Skeletal muscle satellite cell (primary cell): ENCODE measurements around the gene AQP12B.

Source experiments
- H3K27me3 ChIP-seq: 2 replicates; pipeline ENCODE4 v1.7.0; 2013; ENCODE audit warnings: low read length; ENCODE audit not compliant: control insufficient read depth, insufficient read depth
- H3K36me3 ChIP-seq: 2 replicates; pipeline ENCODE4 v1.7.0; 2013; ENCODE audit warnings: mild to moderate bottlenecking, control low read depth, low read length; ENCODE audit not compliant: insufficient read depth
- H3K4me1 ChIP-seq: 2 replicates; pipeline ENCODE4 v1.7.0; 2013; ENCODE audit warnings: low read length; ENCODE audit not compliant: control insufficient read depth, insufficient read depth
- H3K4me2 ChIP-seq: 2 replicates; pipeline ENCODE4 v1.7.0; 2013; ENCODE audit warnings: mild to moderate bottlenecking, low read length
- H3K4me3 ChIP-seq: 2 replicates; pipeline ENCODE4 v1.7.0; 2013; ENCODE audit warnings: low read length
- H3K9ac ChIP-seq: 2 replicates; pipeline ENCODE4 v1.7.0; 2013; ENCODE audit warnings: mild to moderate bottlenecking, low read depth, low read length, moderate library complexity
- H3K9me3 ChIP-seq: replicated peaks from 2 replicates; pipeline ENCODE4 v1.7.0; 2013; ENCODE audit warnings: mild to moderate bottlenecking, control low read depth, low read length

AQP12B gene

GRCh38 chr2:240648650-240649275, 33.9 kb downstream of the AQP12B start:
- Histone ChIP-seq H3K9me3 (no peaks in the 10 kb centered on the region), H3K27me3 (peaks cover 84% of the 10 kb centered on the region), H3K9ac (no peak overlapping the region), H3K36me3 (no peaks in the 10 kb centered on the region), H3K4me1 (no peaks in the 10 kb centered on the region), H3K4me2 (no peak overlapping the region), H3K4me3 (no peak overlapping the region)

DNA sequence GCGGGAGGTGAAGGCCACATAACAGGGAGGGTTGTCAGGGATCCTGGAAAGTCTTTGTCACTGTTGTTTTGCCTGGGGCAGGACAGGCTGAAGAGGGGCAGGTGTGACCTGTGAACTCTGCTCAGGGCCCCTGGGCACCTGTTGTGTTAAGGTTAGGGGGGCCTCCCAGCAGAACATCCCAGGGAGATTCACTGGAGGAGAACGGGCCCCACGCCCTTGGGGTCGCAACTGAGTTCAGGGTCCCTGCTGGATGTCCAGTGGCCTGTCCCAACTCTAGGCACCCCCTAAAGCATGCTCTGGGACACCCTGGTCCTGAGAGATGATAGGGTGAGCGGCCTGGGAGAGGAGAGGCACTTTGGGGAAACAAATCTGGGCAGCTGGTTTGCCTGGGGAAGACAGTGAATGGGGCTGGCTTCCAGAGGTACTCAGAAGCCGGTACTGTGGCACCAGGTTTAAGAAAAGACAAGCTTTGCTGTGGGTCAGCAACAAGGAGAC, 34.5 kb downstream of the AQP12B start:
- Histone ChIP-seq H3K4me3 (no peak overlapping the region), H3K36me3 (no peaks in the 10 kb centered on the region), H3K4me2 (no peak overlapping the region), H3K27me3 (peaks cover 90% of the 10 kb centered on the region), H3K9me3 (no peaks in the 10 kb centered on the region), H3K4me1 (no peaks in the 10 kb centered on the region), H3K9ac (no peak overlapping the region)

GRCh38 chr2:240647503-240648154, 35.1 kb downstream of the AQP12B start:
- no peak overlapping the region for H3K4me2 ChIP-seq
- H3K27me3 ChIP-seq: peaks cover 91% of the 10 kb centered on the region
- no peaks in the 10 kb centered on the region for H3K4me1 ChIP-seq
- H3K4me3 ChIP-seq: no peak overlapping the region
- H3K36me3 ChIP-seq: no peaks in the 10 kb centered on the region
- no peaks in the 10 kb centered on the region for H3K9me3 ChIP-seq
- no peak overlapping the region for H3K9ac ChIP-seq

DNA sequence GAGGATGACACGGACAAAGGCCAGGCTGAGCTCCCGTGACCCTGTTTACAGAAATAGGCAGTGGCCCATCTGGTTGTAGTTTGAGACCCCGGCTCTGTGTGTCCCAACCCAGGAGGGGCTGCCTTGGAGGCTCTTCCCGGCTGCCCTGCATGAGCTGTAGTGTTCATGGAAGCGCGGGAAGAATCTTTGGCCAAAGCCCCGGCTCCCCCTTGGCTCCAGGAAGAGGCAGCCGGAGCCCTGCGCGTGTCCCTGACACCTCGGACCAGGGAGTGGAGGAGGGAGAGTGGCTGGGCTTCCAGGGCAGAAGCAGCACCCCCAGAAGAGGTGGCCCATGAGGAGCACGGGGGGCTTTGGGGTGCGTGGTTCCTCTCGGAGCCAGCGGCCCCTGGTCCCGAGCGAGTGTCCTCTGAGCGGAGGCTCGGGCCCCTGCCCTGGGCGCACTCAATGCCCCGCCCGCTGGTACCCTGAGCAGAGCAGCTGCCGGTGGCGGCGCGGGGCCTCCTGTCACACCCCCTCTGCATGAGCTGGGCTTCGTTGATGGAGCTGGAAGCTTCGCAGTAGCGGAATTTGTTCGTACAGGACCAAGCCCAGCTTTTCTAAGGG, 35.7 kb downstream of the AQP12B start:
- Histone ChIP-seq H3K27me3 (peaks cover 85% of the 10 kb centered on the region), H3K9ac (no peak overlapping the region), H3K9me3 (no peaks in the 10 kb centered on the region), H3K36me3 (no peaks in the 10 kb centered on the region), H3K4me1 (no peaks in the 10 kb centered on the region), H3K4me2 (no peak overlapping the region), H3K4me3 (no peak overlapping the region)

- H3K36me3 ChIP-seq: no peaks in the 10 kb centered on the region
- peaks cover 78% of the 10 kb centered on the region for H3K27me3 ChIP-seq
- no peak overlapping the region for H3K9ac ChIP-seq
Observed at GRCh38 chr2:240646176-240646899, 36.3 kb downstream of the AQP12B start.

GRCh38 chr2:240645801-240646175, 36.9 kb downstream of the AQP12B start:
- Histone ChIP-seq H3K27me3 (peaks cover 72% of the 10 kb centered on the region), H3K9me3 (no peaks in the 10 kb centered on the region), H3K9ac (no peak overlapping the region), H3K4me3 (no peak overlapping the region), H3K4me2 (no peak overlapping the region), H3K36me3 (no peaks in the 10 kb centered on the region), H3K4me1 (no peaks in the 10 kb centered on the region)

More at GRCh38 chr2:240646176-240646899, 36.3 kb downstream of the AQP12B start:
- Histone ChIP-seq H3K4me3 (no peak overlapping the region), H3K9me3 (no peaks in the 10 kb centered on the region), H3K4me1 (no peaks in the 10 kb centered on the region), H3K4me2 (no peak overlapping the region)

GRCh38 chr2:240645346-240645745, 37.3 kb downstream of the AQP12B start:
- H3K4me2 ChIP-seq: no peak overlapping the region
- no peaks in the 10 kb centered on the region for H3K36me3 ChIP-seq
- H3K9me3 ChIP-seq: no peaks in the 10 kb centered on the region
- peaks cover 68% of the 10 kb centered on the region for H3K27me3 ChIP-seq
- H3K4me3 ChIP-seq: no peak overlapping the region
- H3K4me1 ChIP-seq: no peaks in the 10 kb centered on the region
- H3K9ac ChIP-seq: no peak overlapping the region

DNA sequence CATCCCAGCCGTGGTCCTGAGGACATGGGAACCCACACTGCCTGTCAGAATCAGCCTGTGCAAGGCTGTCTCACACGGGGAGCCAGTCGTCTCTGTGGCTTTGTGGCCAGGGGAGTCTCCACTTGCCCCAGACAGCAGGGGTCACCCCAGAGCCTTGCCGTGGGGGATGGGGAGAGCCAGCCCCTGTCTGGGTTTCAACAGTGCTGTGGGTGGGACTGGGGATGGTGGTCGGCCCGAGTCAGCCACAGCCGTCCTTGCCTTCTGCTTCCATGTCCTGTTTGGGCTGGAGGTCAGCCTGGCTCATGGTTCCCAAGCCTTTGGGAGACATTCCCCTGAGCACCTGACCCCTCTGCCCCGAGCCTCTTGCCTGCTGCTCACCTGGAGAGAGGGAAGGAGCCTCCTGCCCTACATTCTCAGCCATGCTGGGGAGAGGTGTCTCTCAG, 37.8 kb downstream of the AQP12B start:
- Histone ChIP-seq H3K9me3 (no peaks in the 10 kb centered on the region), H3K4me2 (no peak overlapping the region), H3K4me3 (no peak overlapping the region), H3K4me1 (no peaks in the 10 kb centered on the region), H3K27me3 (peaks cover 63% of the 10 kb centered on the region), H3K9ac (no peak overlapping the region), H3K36me3 (no peaks in the 10 kb centered on the region)

- Histone ChIP-seq H3K9ac (no peak overlapping the region), H3K27me3 (peaks cover 63% of the 10 kb centered on the region), H3K36me3 (no peaks in the 10 kb centered on the region), H3K4me3 (no peak overlapping the region), H3K4me2 (no peak overlapping the region), H3K9me3 (no peaks in the 10 kb centered on the region), H3K4me1 (no peaks in the 10 kb centered on the region)
Observed at GRCh38 chr2:240644171-240644651, 38.5 kb downstream of the AQP12B start.

DNA sequence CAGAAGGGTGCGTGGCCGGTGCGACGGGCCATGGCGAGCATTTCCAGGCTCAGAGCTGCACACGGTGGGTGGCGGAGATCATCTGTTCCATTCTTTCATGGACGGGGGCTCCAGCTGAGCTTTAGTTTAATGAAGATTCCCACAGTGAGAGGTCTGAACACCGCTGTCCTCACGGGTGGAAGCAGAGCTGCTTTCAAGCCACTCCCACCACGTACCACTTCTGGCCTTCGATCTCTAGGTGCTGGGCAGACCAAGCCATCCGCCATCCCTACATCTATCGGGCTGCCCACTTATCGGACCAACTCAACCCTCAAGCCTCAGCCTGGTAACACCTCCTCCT, 38.9 kb downstream of the AQP12B start:
- peaks cover 60% of the 10 kb centered on the region for H3K27me3 ChIP-seq
- no peaks in the 10 kb centered on the region for H3K36me3 ChIP-seq
- H3K4me1 ChIP-seq: no peaks in the 10 kb centered on the region
- no peaks in the 10 kb centered on the region for H3K9me3 ChIP-seq
- no peak overlapping the region for H3K4me3 ChIP-seq
- no peak overlapping the region for H3K4me2 ChIP-seq
- H3K9ac ChIP-seq: no peak overlapping the region

- Histone ChIP-seq H3K27me3 (peaks cover 60% of the 10 kb centered on the region), H3K36me3 (no peaks in the 10 kb centered on the region), H3K9ac (no peak overlapping the region), H3K4me2 (no peak overlapping the region), H3K4me1 (no peaks in the 10 kb centered on the region), H3K4me3 (no peak overlapping the region), H3K9me3 (no peaks in the 10 kb centered on the region)
Observed at GRCh38 chr2:240643093-240643810, 39.4 kb downstream of the AQP12B start.
